GM12878 (cell line): ENCODE results near the gene ATP6V0A1. TPM values are rescaled to one million over a fixed set of nuclear protein-coding genes. Genes with fewer than 3 reads are reported as not detected.

Experiments
- ATAC-seq: fragments of 200-7000 bp; cut with Tn5 transposase; 3 replicates; pipeline ENCODE4 v1.9.1; 2020; ENCODE audit warnings: mild to moderate bottlenecking, moderate library complexity
- BruUV-seq: library from RNA; stranded (reverse); fragments of 400-500 nt; replicated peaks from 2 replicates; lab custom pipeline; 2021; lab: Mats Ljungman, UMichigan
- CTCF ChIA-PET: fragments of 300-600 bp; sonication (Branson Sonifier 250); formaldehyde crosslinking; extraction: SDS; loops from one replicate; lab custom pipeline; 2021; ENCODE audit warnings: inconsistent platforms; lab: Yijun Ruan, JAX
- POLR2A ChIA-PET: fragments of 350-600 bp; formaldehyde crosslinking; extraction: SDS; loops from one replicate; lab custom pipeline; 2021; ENCODE audit warnings: inconsistent platforms; lab: Charles Lee
- RAD21 ChIA-PET: fragments of 300-600 bp; sonication (Branson Sonifier 250); formaldehyde crosslinking; loops from one replicate; lab custom pipeline; 2023; ENCODE audit warnings: antibody characterized with exemption; ENCODE audit not compliant: unreplicated experiment; lab: Charles Lee
- SMC1A ChIA-PET: fragments of 300-600 bp; sonication (Branson Sonifier 250); formaldehyde crosslinking; loops from one replicate; lab custom pipeline; 2023; ENCODE audit not compliant: unreplicated experiment, uncharacterized antibody; lab: Charles Lee
- DNase-seq: peaks from one replicate; pipeline ENCODE4 v3.0.0-alpha.2; 2011; ENCODE audit warnings: low read depth, low spot score
- FAIRE-seq: peaks from 3 replicates; lab custom pipeline; 2011; peaks lifted over from hg19 to GRCh38; lab: Jason Lieb, UNC
- H2AFZ ChIP-seq: 2 replicates; pipeline ENCODE4 v1.6.0; 2011; ENCODE audit warnings: low read depth, low read length, control low read depth; ENCODE audit not compliant: control insufficient read depth
- H3K27ac ChIP-seq: 2 replicates; pipeline ENCODE4 v1.5.1; 2011; ENCODE audit warnings: control low read depth; ENCODE audit not compliant: control insufficient read depth, insufficient read depth
- H3K27me3 ChIP-seq, 2 experiments: replicated peaks in 1 of 2; 2 replicates each; pipeline versions ENCODE4 v1.6.0 to v1.6.1; 2011; ENCODE audit warnings: low read length in 1 of 2; ENCODE audit not compliant: control insufficient read depth in 2 of 2, insufficient read depth in 2 of 2
- H3K36me3 ChIP-seq, 2 experiments: 2 replicates each; pipeline ENCODE4 v1.5.1; 2011; ENCODE audit warnings: low read length in 1 of 2; ENCODE audit not compliant: control insufficient read depth in 2 of 2, insufficient read depth in 2 of 2
- H3K4me1 ChIP-seq: 2 replicates; pipeline ENCODE4 v1.6.1; 2011; ENCODE audit warnings: mild to moderate bottlenecking, low read length, moderate library complexity, mixed read lengths; ENCODE audit not compliant: control insufficient read depth, insufficient read depth
- H3K4me2 ChIP-seq: 2 replicates; pipeline ENCODE4 v1.6.0; 2011; ENCODE audit warnings: control low read depth; ENCODE audit not compliant: control insufficient read depth, insufficient read depth
- H3K4me3 ChIP-seq: fragments of 200-600 bp; sonication (generic); 2 replicates; pipeline ENCODE4 v1.5.1; 2016
- H3K79me2 ChIP-seq: 2 replicates; pipeline ENCODE4 v1.6.0; 2011; ENCODE audit warnings: low read length; ENCODE audit not compliant: control insufficient read depth, insufficient read depth
- H3K9ac ChIP-seq: 2 replicates; pipeline ENCODE4 v1.8.0; 2011; ENCODE audit warnings: low read length, control low read depth, mixed read lengths; ENCODE audit not compliant: control insufficient read depth, insufficient read depth
- H3K9me3 ChIP-seq: replicated peaks from 3 replicates; pipeline ENCODE4 v1.5.1; 2011; ENCODE audit warnings: mild to moderate bottlenecking, low read length; ENCODE audit not compliant: control insufficient read depth, insufficient read depth
- H4K20me1 ChIP-seq: 2 replicates; pipeline ENCODE4 v1.6.0; 2011; ENCODE audit not compliant: control insufficient read depth, insufficient read depth
- BCL11A ChIP-seq: IDR thresholded peaks from 2 replicates; pipeline ENCODE4 v1.6.1; 2011; ENCODE audit warnings: low read depth, low read length
- CHD4 ChIP-seq: fragments of 200-600 bp; sonication (generic); IDR thresholded peaks from 2 replicates; pipeline ENCODE4 v1.6.1; 2016; ENCODE audit warnings: mild to moderate bottlenecking
- E2F8 ChIP-seq: fragments of 450-650 bp; IDR thresholded peaks from 2 replicates; pipeline ENCODE4 v1.6.1; 2018; ENCODE audit warnings: mild to moderate bottlenecking, low read depth, moderate library complexity; ENCODE audit not compliant: partially characterized antibody
- FOXK2 ChIP-seq: fragments of 450-650 bp; IDR thresholded peaks from 2 replicates; pipeline ENCODE4 v1.6.1; 2017; ENCODE audit warnings: mild to moderate bottlenecking, moderate library complexity
- IRF4 ChIP-seq: IDR thresholded peaks from 2 replicates; pipeline ENCODE4 v1.6.1; 2011; ENCODE audit warnings: low read depth, low read length
- NR2C1 ChIP-seq: fragments of 450-650 bp; IDR thresholded peaks from 2 replicates; pipeline ENCODE4 v1.6.1; 2017; ENCODE audit warnings: antibody characterized with exemption, mild to moderate bottlenecking, moderate library complexity
- NR2C2 ChIP-seq: IDR thresholded peaks from 2 replicates; pipeline ENCODE4 v1.6.1; 2011; ENCODE audit warnings: borderline replicate concordance, low read depth; ENCODE audit not compliant: control insufficient read depth, insufficient read length
- PAX5 ChIP-seq: IDR thresholded peaks from 2 replicates; pipeline ENCODE4 v1.6.1; 2011; ENCODE audit warnings: low read depth, low read length, borderline replicate concordance
- SIX5 ChIP-seq: IDR thresholded peaks from 2 replicates; pipeline ENCODE4 v1.6.1; 2011; ENCODE audit warnings: mild to moderate bottlenecking, low read depth, low read length, moderate library complexity; ENCODE audit not compliant: severe bottlenecking
- SKIL ChIP-seq: fragments of 450-650 bp; IDR thresholded peaks from 2 replicates; pipeline ENCODE4 v1.6.1; 2017; ENCODE audit warnings: mild to moderate bottlenecking, low read depth, inconsistent platforms; ENCODE audit not compliant: poor library complexity, severe bottlenecking
- SRF ChIP-seq, 2 experiments: IDR thresholded peaks; 2 replicates each; pipeline ENCODE4 v1.6.1; 2011; ENCODE audit warnings: low read depth in 2 of 2, low read length in 2 of 2, mild to moderate bottlenecking in 1 of 2, moderate library complexity in 1 of 2
- SUPT20H ChIP-seq: IDR thresholded peaks from 2 replicates; pipeline ENCODE4 v1.6.1; 2011; ENCODE audit warnings: low read depth, mild to moderate bottlenecking, low read length, moderate library complexity, borderline replicate concordance; ENCODE audit not compliant: control insufficient read depth
- TARDBP ChIP-seq: IDR thresholded peaks from 2 replicates; pipeline ENCODE4 v1.6.1; 2016; ENCODE audit warnings: borderline replicate concordance
- TCF7 ChIP-seq: IDR thresholded peaks from 2 replicates; pipeline ENCODE4 v1.6.1; 2014; ENCODE audit warnings: antibody characterized with exemption, borderline replicate concordance
- ZNF384 ChIP-seq: IDR thresholded peaks from 2 replicates; pipeline ENCODE4 v1.6.1; 2012; ENCODE audit warnings: low read depth, mild to moderate bottlenecking, low read length, improper control_type of control experiment, borderline replicate concordance
- WGBS: methylation state at CpG from one replicate; pipeline ENCODE4 v1.1.6; 2016; ENCODE audit warnings: low lambda C conversion rate; ENCODE audit not compliant: insufficient replicate concordance, insufficient coverage; ENCODE audit errors: missing lambda C conversion rate; 5-methylcytosine and 5-hydroxymethylcytosine counted together
- in situ Hi-C: fragments of 300-500 bp; cut with MboI; formaldehyde crosslinking; loops from 9 replicates; pipeline ENCODE4 v1.14.3; 2018; ENCODE audit warnings: mixed read lengths
- intact Hi-C: fragments of 100-400 bp; cut with micrococcal nuclease; formaldehyde crosslinking; loops from one replicate; pipeline ENCODE4 v1.14.2; 2022; ENCODE audit not compliant: unreplicated experiment
- polyA plus RNA-seq, 11 experiments: library from polyadenylated mRNA; depleted of rRNA in 4 of 11; unstranded in 6 of 11; stranded (reverse) in 5 of 11; fragments of >200 nt; fragmentation: Nextera tagmentation in 4 of 11; fragmentation: Illumina TruSeq in 1 of 11; extraction: Ambion mirVana in 4 of 11; extraction: Trizol in 1 of 11; gene quantifications; 1 replicate in 1 of 11; 2 replicates in 10 of 11; pipeline versions ENCODE4 v1.2.1 to v1.2.3, GENCODE V29; 2011 to 2016; ENCODE audit warnings: inconsistent platforms in 2 of 11, missing spikeins in 2 of 11, low read depth in 1 of 11
- total RNA-seq, 4 experiments: library from RNA; depleted of rRNA in 3 of 4; stranded (reverse); fragments of >200 nt in 3 of 4; fragmentation: Illumina TruSeq in 1 of 4; extraction: Trizol in 1 of 4; gene quantifications; 2 replicates each; pipeline versions ENCODE4 v1.2.1 to v1.2.3, GENCODE V29; 2013 to 2021
- TF ChIP-seq, protein P1 (sequence below): fragments of 450-650 bp; IDR thresholded peaks from 2 replicates; pipeline ENCODE4 v1.6.1; 2018; ENCODE audit warnings: borderline replicate concordance, mild to moderate bottlenecking; ENCODE audit not compliant: partially characterized antibody

The ATP6V0A1 gene
- total and polyA plus RNA-seq, 10 of the 15 experiments (the other 5 are each of a cell fraction or from before 2014, with no cell fraction given), result 3.0 to 76.6 (median 30.9) TPM

DNA sequence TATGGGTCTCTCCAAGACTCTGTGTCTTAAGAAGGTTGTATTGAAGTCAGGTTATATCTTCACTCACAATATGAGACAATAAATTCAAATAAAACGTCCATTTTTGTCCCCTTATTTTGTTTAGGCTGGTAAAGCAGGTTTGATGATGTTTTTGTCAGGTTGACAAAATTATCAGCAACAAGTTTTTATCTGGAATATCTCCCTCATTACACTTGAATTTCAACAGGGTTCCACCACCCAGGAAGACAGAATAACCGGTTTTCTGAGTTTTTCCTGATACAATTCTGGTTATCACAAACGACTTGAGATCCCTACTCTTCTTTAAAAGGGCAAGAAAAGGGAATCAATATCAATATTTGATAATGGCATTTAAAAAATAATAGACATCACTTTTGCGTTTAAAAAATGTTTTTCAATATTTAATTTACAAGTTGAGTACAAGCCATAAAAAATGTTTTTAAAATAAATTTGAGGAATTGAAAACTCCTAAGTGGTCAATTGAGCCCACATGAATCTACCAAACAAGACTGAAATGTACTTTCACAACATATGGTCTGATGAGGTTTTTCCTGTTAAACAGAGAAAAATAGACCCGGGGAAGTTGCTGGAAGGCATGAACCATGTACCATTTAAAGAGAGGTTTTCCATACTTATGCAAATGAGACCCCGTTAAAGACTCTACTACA, 1.4 kb upstream of the ATP6V0A1 start:
- WGBS, result under 1% methylated on average over 6 of the region's 6 CpGs
- peak; percentile 84 for FAIRE-seq
- peak overlapping the region; percentile 92 for H3K4me2 ChIP-seq
- no peak overlapping the region for H2AFZ ChIP-seq
- H3K9me3 ChIP-seq, result no peaks in the 10 kb centered on the region
- peak overlapping the region; percentile 53; the same call in 1 of the 2 replicates for H3K4me3 ChIP-seq
- no peaks in the 10 kb centered on the region; a peak in 1 of 4 replicates for H3K36me3 ChIP-seq
- H4K20me1 ChIP-seq, result no peaks in the 10 kb centered on the region
- ChIA-PET POLR2A (interaction anchor here (1.5 to 1.8 kb wide), 4 partner anchors 8 to 69 kb away, joined by 3 to 9 read pairs (median 4); partner anchors contain the start of gene STAT3), RAD21 (interaction anchor here (0.8 to 2.4 kb wide), 3 partner anchors 16 to 69 kb away, joined by 3 to 13 read pairs (median 6); partner anchors contain the start of gene STAT3), CTCF (interaction anchor here (1.0 to 2.1 kb wide), 6 partner anchors 16 to 70 kb away, joined by 3 to 21 read pairs (median 5); no protein-coding TSS in a partner anchor), SMC1A (interaction anchor here (0.6 to 2.6 kb wide), 6 partner anchors 12 to 56 kb away, joined by 3 to 17 read pairs (median 6); no protein-coding TSS in a partner anchor)
- in situ Hi-C loops, result no loop called here
- intact Hi-C loops, result no loop called here
- DNase-seq, result peak; percentile 65
- ATAC-seq, result peak; percentile 35
- peak overlapping the region; percentile 28; the same call in 1 of the 2 replicates for H3K9ac ChIP-seq
- H3K4me1 ChIP-seq, result peaks cover 27% of the 10 kb centered on the region
- BruUV-seq, result no TSS peak
- H3K79me2 ChIP-seq, result peaks cover 22% of the 10 kb centered on the region
- H3K27me3 ChIP-seq, result no peaks in the 10 kb centered on the region
- peak overlapping the region; percentile 64 for H3K27ac ChIP-seq
- TF ChIP-seq SUPT20H (no peak), SRF (IDR thresholded peaks at IDR 0.05; ENCODE audit: low read depth in 2 of 2, low read length in 2 of 2) (no peak), FOXK2 (no peak), BCL11A (0 out of 2 replicates have a peak, but pooled peaks have one; percentile 63), CHD4 (no peak), TCF7 (peak; percentile 44; the same call in 1 of the 2 replicates), IRF4 (0 out of 2 replicates have a peak, but pooled peaks have one; percentile 51), E2F8 (no peak), TARDBP (no peak), ZNF384 (no peak), SIX5 (no peak), NR2C2 (no peak), NR2C1 (no peak), PAX5 (no peak), SKIL (no peak)
- TF ChIP-seq, protein P1, sequence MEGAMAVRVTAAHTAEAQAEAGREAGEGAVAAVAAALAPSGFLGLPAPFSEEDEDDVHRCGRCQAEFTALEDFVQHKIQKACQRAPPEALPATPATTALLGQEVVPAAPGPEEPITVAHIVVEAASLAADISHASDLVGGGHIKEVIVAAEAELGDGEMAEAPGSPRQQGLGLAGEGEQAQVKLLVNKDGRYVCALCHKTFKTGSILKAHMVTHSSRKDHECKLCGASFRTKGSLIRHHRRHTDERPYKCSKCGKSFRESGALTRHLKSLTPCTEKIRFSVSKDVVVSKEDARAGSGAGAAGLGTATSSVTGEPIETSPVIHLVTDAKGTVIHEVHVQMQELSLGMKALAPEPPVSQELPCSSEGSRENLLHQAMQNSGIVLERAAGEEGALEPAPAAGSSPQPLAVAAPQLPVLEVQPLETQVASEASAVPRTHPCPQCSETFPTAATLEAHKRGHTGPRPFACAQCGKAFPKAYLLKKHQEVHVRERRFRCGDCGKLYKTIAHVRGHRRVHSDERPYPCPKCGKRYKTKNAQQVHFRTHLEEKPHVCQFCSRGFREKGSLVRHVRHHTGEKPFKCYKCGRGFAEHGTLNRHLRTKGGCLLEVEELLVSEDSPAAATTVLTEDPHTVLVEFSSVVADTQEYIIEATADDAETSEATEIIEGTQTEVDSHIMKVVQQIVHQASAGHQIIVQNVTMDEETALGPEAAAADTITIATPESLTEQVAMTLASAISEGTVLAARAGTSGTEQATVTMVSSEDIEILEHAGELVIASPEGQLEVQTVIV, result no peak
